ENCODE results near the gene SPRR5. TPM values are rescaled to one million over a fixed set of nuclear protein-coding genes. Genes with fewer than 3 reads are reported as not detected.

SPRR5 gene
- total and polyA plus RNA-seq, 7 donors, result not detected

DNA sequence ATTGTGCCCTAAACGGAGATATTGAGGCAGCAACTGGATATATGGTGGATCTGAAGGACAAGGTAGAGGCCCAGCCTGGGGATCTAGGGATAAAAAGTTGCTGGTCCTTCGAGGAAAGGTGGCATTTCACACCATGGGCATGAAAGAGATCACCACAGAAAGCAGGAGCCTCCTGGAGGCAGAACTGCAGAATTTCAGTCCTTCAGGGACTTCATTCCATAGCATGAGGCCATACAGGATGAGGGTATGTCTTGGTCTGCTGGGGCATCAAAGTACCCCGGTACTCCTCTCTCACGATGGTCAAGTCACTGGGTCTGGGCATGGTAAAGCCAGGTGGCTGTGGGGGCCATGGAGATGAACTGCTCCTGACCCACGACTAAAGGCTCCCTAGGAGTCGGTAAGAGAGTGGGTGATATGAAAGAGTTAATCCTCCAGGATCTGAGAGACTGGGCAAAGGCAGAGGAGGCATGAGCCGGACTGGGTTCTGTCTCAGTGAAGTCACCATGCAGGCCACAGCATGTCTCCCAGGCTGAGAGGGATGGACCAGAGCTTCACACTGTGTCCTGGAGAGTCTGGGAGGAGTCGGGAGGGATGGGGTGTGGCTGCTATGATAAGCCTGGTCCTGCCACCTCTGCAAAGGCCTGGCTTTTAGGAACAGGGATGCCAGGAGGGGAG, 5.8 kb upstream of the SPRR5 start:
- no peak overlapping the region for H3K4me3 ChIP-seq
- no peaks in the 10 kb centered on the region for H3K4me1 ChIP-seq
- TF ChIP-seq, protein P1, sequence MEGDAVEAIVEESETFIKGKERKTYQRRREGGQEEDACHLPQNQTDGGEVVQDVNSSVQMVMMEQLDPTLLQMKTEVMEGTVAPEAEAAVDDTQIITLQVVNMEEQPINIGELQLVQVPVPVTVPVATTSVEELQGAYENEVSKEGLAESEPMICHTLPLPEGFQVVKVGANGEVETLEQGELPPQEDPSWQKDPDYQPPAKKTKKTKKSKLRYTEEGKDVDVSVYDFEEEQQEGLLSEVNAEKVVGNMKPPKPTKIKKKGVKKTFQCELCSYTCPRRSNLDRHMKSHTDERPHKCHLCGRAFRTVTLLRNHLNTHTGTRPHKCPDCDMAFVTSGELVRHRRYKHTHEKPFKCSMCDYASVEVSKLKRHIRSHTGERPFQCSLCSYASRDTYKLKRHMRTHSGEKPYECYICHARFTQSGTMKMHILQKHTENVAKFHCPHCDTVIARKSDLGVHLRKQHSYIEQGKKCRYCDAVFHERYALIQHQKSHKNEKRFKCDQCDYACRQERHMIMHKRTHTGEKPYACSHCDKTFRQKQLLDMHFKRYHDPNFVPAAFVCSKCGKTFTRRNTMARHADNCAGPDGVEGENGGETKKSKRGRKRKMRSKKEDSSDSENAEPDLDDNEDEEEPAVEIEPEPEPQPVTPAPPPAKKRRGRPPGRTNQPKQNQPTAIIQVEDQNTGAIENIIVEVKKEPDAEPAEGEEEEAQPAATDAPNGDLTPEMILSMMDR (IDR thresholded peaks at IDR 0.05), result no peak
- no peaks in the 10 kb centered on the region for H3K27me3 ChIP-seq (ENCODE audit: insufficient read depth in 3 of 3, low read length in 2 of 3)
- H3K36me3 ChIP-seq (ENCODE audit: insufficient read depth in 1 of 2, low read depth in 1 of 2), result no peaks in the 10 kb centered on the region
- no peak overlapping the region for H3K27ac ChIP-seq
- intact Hi-C loops (cut with DNase I), result no loop called here
- no peak for ATAC-seq
- H3K9me3 ChIP-seq, result no peaks in the 10 kb centered on the region
- no peak for DNase-seq
- WGBS, 3 donors, result 62 to 71% (median 68%) methylated on average over 8 of the region's 8 CpGs

DNA sequence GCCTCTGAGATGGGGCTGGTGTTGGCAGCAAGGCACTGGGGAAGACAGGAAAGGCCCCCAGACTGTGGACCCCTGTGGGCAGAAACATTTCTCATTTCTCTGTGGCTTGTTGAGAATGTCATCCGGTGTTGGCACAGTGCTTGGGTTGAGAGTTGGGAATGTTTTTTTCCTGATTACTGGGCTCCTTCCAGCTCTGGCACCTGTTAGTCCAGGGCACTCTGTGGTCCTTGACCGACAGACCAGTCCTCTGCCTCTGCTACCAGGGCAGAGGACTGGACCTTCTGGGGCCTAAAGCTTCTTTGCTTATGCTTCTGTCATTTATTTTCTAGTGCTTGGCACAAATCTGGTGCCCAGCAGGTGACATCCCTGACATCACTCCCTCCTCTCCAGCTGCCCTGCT, 4.8 kb upstream of the SPRR5 start:
- H3K36me3 ChIP-seq (ENCODE audit: insufficient read depth in 1 of 2, low read depth in 1 of 2), result no peaks in the 10 kb centered on the region
- DNase-seq (no peak), ATAC-seq (no peak)
- no peaks in the 10 kb centered on the region for H3K9me3 ChIP-seq
- no peaks in the 10 kb centered on the region for H3K4me1 ChIP-seq
- 25 to 48% (median 25%) methylated on average over 2 of the region's 2 CpGs for WGBS, 3 donors
- H3K27me3 ChIP-seq (ENCODE audit: insufficient read depth in 3 of 3, low read length in 2 of 3), result no peaks in the 10 kb centered on the region
- intact Hi-C loops (cut with DNase I), result no loop called here
- TF ChIP-seq, protein P1 (IDR thresholded peaks at IDR 0.05), result no peak
- H3K4me3 ChIP-seq, result no peak overlapping the region
- H3K27ac ChIP-seq, result no peak overlapping the region

DNA sequence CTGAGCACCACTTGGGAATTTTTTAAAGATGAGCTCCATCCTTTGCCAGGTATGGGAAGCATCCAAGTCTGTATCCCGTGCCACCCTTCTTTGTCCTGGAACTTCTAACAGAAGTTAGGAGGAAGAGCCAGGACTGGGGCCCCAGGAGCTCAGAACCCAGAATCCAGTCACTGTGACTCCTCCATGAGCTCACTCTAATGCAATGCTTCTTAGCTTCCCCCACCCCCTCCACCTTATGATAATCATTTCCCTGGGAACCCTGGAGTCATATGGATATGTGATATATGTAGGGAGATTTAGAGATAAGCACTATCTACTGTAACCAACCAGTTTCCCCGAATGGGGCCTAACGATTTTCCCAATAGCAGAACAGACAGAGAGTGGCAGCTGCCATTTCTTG, 758 bp upstream of the SPRR5 start:
- Histone ChIP-seq H3K9me3 (no peaks in the 10 kb centered on the region), H3K36me3 (ENCODE audit: insufficient read depth in 1 of 2, low read depth in 1 of 2) (no peaks in the 10 kb centered on the region), H3K4me1 (no peaks in the 10 kb centered on the region), H3K27ac (no peak overlapping the region), H3K27me3 (ENCODE audit: insufficient read depth in 3 of 3, low read length in 2 of 3) (no peaks in the 10 kb centered on the region), H3K4me3 (no peak overlapping the region)
- no peak for ATAC-seq
- TF ChIP-seq, protein P1 (IDR thresholded peaks at IDR 0.05), result no peak
- WGBS, 3 donors, result 65 to 73% (median 66%) methylated on average over 3 of the region's 3 CpGs
- intact Hi-C loops (cut with DNase I), result no loop called here
- DNase-seq, result no peak

DNA sequence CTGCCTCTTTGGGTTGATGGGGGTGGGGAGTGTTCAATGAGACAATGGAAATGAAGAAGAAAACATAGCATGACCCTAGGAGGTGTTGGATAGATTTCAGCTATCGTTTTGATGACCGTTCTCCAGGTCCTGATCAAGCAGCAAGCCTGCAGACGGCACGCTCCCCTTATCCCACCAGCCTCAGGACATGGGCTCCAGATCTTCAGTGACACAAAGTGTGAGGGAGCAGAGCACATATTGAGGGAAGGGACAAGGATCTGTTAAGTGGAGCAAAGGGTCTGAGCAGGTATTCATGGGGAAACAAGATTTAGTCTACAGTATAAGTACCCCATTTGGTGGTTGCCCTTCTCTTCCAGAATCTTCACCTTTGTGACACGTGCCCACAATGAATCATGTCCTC, 4.7 kb downstream of the SPRR5 start:
- Histone ChIP-seq H3K9me3 (no peaks in the 10 kb centered on the region), H3K27ac (no peak overlapping the region), H3K36me3 (ENCODE audit: insufficient read depth in 1 of 2, low read depth in 1 of 2) (no peaks in the 10 kb centered on the region), H3K4me3 (no peak overlapping the region), H3K4me1 (no peaks in the 10 kb centered on the region), H3K27me3 (ENCODE audit: insufficient read depth in 3 of 3, low read length in 2 of 3) (peaks cover 0 to 1% (median 0%) of the 10 kb centered on the region in 3 donors)
- DNase-seq (no peak), ATAC-seq (no peak)
- TF ChIP-seq, protein P1 (IDR thresholded peaks at IDR 0.05), result no peak
- 75 to 81% (median 81%) methylated on average over 5 of the region's 5 CpGs for WGBS, 3 donors
- intact Hi-C loops (cut with DNase I), result no loop called here

DNA sequence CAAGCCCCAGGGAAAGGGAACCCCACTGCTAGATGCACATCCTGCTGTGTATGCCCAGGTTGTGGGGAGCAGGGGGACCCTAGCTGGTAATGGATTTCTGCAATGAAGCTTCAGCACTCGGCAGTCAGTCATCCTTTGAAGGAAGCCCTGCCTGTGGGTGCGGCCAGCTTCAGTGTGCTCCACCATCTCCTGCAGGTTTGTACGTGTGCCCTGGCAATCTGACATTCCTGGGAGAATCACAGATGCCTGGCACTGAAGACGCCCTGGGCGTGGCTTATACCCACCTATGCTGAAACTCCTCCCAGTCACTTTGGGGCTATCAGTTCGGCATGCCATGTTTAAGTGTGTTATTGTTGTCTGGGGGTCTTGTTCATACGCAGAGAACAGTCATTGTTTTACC, 6.8 kb downstream of the SPRR5 start:
- Histone ChIP-seq H3K4me1 (no peaks in the 10 kb centered on the region), H3K27ac (no peak overlapping the region), H3K9me3 (no peaks in the 10 kb centered on the region), H3K36me3 (ENCODE audit: insufficient read depth in 1 of 2, low read depth in 1 of 2) (no peaks in the 10 kb centered on the region), H3K4me3 (no peak overlapping the region), H3K27me3 (ENCODE audit: insufficient read depth in 3 of 3, low read length in 2 of 3) (peaks cover 0 to 1% (median 0%) of the 10 kb centered on the region in 3 donors)
- no peak for DNase-seq
- TF ChIP-seq, protein P1 (IDR thresholded peaks at IDR 0.05), result no peak
- no peak for ATAC-seq
- intact Hi-C loops (cut with DNase I), result no loop called here
- 68 to 72% (median 72%) methylated on average over 7 of the region's 7 CpGs for WGBS, 3 donors
